Psoas muscle (tissue), 8 donors: ENCODE data around the gene SLC22A17. TPM values are rescaled to one million over a fixed set of nuclear protein-coding genes. Genes with fewer than 3 reads are reported as not detected.

Experiments
- ATAC-seq, 4 donors: fragments of 200-7000 bp; cut with Tn5 transposase; one replicate each; pipeline ENCODE4 v1.9.1; 2020; ENCODE audit warnings: moderate library complexity in 3 of 4, mild to moderate bottlenecking in 2 of 4
- DNase-seq, 2 donors: peaks; one replicate each; pipeline ENCODE4 v3.0.0-alpha.2; 2020
- H3K27ac ChIP-seq: fragments of 200-600 bp; one replicate; pipeline ENCODE4 v1.8.0; 2022
- H3K27me3 ChIP-seq, 3 donors: fragments of 200-600 bp in 1 of 3; one replicate each; pipeline versions ENCODE4 v1.6.1 to v1.8.0; 2013 to 2022; ENCODE audit warnings: low read length in 2 of 3, mild to moderate bottlenecking in 2 of 3, moderate library complexity in 1 of 3; ENCODE audit not compliant: insufficient read depth in 3 of 3
- H3K36me3 ChIP-seq, 2 donors: fragments of 200-600 bp in 1 of 2; one replicate each; pipeline versions ENCODE4 v1.6.1 to v1.8.0; 2013 to 2022; ENCODE audit warnings: low read depth in 1 of 2, mild to moderate bottlenecking in 1 of 2, moderate library complexity in 1 of 2; ENCODE audit not compliant: insufficient read depth in 1 of 2
- H3K4me1 ChIP-seq: fragments of 200-600 bp; one replicate; pipeline ENCODE4 v1.8.0; 2022
- H3K4me3 ChIP-seq: fragments of 200-600 bp; one replicate; pipeline ENCODE4 v1.8.0; 2022; ENCODE audit warnings: mild to moderate bottlenecking
- H3K9me3 ChIP-seq: fragments of 200-600 bp; one replicate; pipeline ENCODE4 v1.8.0; 2022
- whole genome bisulfite sequencing, 3 donors: extraction: QIAGEN DNeasy Blood & Tissue Kit; methylation state at CpG; one replicate each; pipeline versions ENCODE4 v1.1.6 to v1.1.7; 2013; 5-methylcytosine and 5-hydroxymethylcytosine counted together
- intact Hi-C, 2 donors: fragments of 100-400 bp; cut with DNase I; formaldehyde crosslinking; loops; one replicate each; pipeline versions ENCODE4 v1.11.0 to v1.14.2; 2022
- polyA plus RNA-seq, 3 donors: library from polyadenylated mRNA; stranded (reverse); fragments of 200-250 nt; gene quantifications; one replicate each; pipeline ENCODE4 v1.2.3, GENCODE V29; 2013
- total RNA-seq, 4 donors: library from RNA; stranded (reverse); fragmentation: NEBNext Ultra II Directional in 2 of 4; extraction: Animal tissue kit (Norgen Biotek cat#: 25700) in 2 of 4; gene quantifications; one replicate each; pipeline versions ENCODE4 v1.2.1 to v1.2.4, GENCODE V29; 2021 to 2023
- TF ChIP-seq, protein P1 (sequence below): fragments of 200-600 bp; IDR thresholded peaks from one replicate; pipeline ENCODE4 v1.8.0; 2022; ENCODE audit warnings: antibody characterized with exemption
- donor health status: healthy with polysubstance abuse.
- donor health status: DM: no; HTN: no; CAD: no; lungs with moderate emphysema.
- donor health status: Bipolar disorder and iron deficiency.
- donor health status: healthy.
- donor health status: DM: yes; HTN: yes; CAD: no.
- donor health status: DM: no; HTN: no; CAD: no.
- donor health status: DM: no; HTN: no; CAD: no.
- donor health status: DM: yes; HTN: yes; CAD: no.

The SLC22A17 gene
- total and polyA plus RNA-seq, 7 donors, result 0.95 to 6.3 (median 1.4) TPM

DNA sequence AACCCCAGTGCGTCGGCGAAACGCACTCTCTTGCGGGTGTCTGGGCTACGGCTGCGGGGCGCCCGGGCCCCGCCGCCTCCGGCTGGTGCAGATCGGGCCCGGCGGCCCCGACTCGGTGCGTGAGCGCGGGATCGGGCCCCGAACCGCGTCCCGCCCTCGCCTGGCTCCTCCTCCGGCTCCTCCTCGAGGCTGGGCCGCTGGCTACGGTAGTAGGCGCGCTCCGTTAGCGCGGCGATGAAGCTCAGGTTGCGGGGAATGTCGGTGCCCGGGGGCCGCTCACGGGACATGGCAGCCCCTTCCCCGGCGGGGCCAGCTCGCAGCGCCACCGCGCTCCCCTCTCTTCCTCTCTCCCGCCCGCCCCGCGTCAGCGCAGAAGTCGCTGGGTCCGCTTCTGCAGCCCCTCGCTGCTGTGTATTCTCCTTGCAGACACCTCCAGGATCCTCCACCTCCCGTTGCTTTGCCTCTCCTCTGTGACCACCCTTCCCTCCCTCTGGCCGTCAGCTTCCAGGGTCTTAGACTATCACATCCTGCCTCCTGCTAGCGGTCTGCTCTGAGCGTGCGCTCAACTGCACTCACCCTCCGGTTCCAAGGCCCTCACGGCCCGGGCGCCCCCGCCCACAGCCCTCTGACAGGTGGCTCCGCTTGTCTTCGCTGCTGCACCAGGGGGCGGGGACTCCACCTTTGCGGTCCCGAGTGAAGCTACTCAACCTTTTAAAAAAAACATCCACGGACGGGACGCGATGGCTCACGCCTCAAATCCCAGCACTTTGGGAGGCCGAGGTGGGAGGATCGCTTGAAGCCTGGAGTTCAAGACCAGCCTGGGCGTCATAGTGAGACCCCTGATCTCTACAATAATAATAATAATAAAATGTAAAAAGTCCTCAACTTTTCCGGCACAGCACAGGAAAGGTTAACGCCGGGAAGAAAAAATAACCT, 50.1 kb downstream of the SLC22A17 start, which contains the start of gene PPP1R3E:
Gene PPP1R3E, minus strand, starts transcription at position 570 of the 936 bp plus-strand sequence. Its CDS starts 283 bp downstream, at position 287.
- DNase-seq, result peak; percentile 76 to 83
- Histone ChIP-seq H3K36me3 (peaks cover 5 to 20% of the 10 kb centered on the region in 2 donors), H3K4me1 (peaks cover 37% of the 10 kb centered on the region), H3K9me3 (no peaks in the 10 kb centered on the region), H3K4me3 (peak within 1 kb of the TSS; percentile 78), H3K27ac (peak within 1 kb of the TSS; percentile 93), H3K27me3 (no peaks in the 10 kb centered on the region)
- TF ChIP-seq, protein P1, sequence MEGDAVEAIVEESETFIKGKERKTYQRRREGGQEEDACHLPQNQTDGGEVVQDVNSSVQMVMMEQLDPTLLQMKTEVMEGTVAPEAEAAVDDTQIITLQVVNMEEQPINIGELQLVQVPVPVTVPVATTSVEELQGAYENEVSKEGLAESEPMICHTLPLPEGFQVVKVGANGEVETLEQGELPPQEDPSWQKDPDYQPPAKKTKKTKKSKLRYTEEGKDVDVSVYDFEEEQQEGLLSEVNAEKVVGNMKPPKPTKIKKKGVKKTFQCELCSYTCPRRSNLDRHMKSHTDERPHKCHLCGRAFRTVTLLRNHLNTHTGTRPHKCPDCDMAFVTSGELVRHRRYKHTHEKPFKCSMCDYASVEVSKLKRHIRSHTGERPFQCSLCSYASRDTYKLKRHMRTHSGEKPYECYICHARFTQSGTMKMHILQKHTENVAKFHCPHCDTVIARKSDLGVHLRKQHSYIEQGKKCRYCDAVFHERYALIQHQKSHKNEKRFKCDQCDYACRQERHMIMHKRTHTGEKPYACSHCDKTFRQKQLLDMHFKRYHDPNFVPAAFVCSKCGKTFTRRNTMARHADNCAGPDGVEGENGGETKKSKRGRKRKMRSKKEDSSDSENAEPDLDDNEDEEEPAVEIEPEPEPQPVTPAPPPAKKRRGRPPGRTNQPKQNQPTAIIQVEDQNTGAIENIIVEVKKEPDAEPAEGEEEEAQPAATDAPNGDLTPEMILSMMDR, result no peak
- WGBS, 3 donors, result 2 to 4% (median 3%) methylated on average over 53 to 81 of the region's 81 CpGs
- intact Hi-C loops, result no loop called here
- peak; percentile 28 to 54 (median 46) for ATAC-seq

DNA sequence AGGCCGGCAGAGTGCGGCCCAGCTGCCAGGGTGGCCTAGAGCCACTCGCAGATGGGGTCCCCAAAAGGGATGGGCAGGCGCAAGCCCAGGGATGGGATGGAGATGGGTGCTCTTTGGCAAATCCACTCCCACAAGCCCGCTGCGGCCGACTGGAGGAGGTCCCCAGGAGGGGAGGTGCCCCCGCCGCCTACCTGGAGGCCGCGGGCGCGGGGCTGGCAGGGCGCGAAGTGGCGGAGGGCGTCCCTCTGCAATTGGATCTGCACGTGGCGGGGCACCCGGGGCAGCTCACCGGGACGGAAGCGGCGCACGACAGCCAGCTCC, 50.8 kb downstream of the SLC22A17 start:
- peak overlapping the region; percentile 78 for H3K4me3 ChIP-seq
- H3K27ac ChIP-seq, result peak overlapping the region; percentile 93
- 0% methylated on average over 20 to 25 of the region's 25 CpGs for WGBS, 3 donors
- intact Hi-C loops, result no loop called here
- TF ChIP-seq, protein P1, result no peak
- peaks cover 5 to 25% of the 10 kb centered on the region in 2 donors for H3K36me3 ChIP-seq
- H3K9me3 ChIP-seq, result no peaks in the 10 kb centered on the region
- DNase-seq (no peak), ATAC-seq (peak in 3 of 4 donors; percentile 7 to 24 (median 8))
- H3K27me3 ChIP-seq, result no peaks in the 10 kb centered on the region
- peaks cover 31% of the 10 kb centered on the region for H3K4me1 ChIP-seq

DNA sequence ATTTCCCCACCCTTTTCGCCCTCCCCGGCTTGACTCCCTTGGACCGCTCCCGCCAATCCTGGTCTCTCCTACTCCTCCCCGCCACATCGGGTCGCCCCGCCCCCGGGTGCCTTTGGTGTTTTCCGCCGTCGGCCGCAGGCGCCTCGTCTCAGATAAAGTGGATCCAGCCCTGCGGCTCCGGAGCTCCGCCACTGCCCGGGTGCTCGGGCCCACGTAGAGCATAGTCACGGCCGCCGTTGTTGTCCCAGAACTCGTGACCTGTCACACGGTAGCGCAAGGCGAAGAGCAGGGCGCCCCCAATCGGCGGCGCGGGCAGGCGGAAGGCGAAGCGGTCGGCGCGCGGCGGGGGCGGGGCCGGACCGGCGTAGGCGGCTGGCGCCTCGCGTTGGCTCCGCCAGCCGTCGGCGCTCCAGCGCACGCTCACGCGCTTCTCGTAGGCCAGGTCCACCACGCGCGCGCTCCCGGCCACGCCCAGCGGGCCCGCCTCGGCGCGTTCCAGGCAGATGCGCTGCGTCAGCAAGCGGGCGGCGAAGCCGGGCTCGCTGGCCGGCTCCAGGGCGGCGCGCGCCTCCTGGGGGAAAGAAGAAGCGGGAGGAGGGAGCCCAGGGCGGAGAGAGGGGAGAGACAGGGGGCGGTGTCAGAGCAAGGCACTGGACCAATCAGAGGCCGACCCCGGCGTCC, 51.3 kb downstream of the SLC22A17 start:
- no peaks in the 10 kb centered on the region for H3K27me3 ChIP-seq
- DNase-seq, result peak; percentile 99
- H3K4me3 ChIP-seq, result peak overlapping the region; percentile 78
- H3K9me3 ChIP-seq, result no peaks in the 10 kb centered on the region
- H3K4me1 ChIP-seq, result peaks cover 31% of the 10 kb centered on the region
- H3K36me3 ChIP-seq, result peaks cover 8 to 30% of the 10 kb centered on the region in 2 donors
- peak; percentile 83 to 87 (median 84) for ATAC-seq
- intact Hi-C loops, result no loop called here
- TF ChIP-seq, protein P1, result peak; percentile 80
- peak overlapping the region; percentile 93 for H3K27ac ChIP-seq
- 0% methylated on average over 41 to 79 of the region's 87 CpGs for WGBS, 3 donors

DNA sequence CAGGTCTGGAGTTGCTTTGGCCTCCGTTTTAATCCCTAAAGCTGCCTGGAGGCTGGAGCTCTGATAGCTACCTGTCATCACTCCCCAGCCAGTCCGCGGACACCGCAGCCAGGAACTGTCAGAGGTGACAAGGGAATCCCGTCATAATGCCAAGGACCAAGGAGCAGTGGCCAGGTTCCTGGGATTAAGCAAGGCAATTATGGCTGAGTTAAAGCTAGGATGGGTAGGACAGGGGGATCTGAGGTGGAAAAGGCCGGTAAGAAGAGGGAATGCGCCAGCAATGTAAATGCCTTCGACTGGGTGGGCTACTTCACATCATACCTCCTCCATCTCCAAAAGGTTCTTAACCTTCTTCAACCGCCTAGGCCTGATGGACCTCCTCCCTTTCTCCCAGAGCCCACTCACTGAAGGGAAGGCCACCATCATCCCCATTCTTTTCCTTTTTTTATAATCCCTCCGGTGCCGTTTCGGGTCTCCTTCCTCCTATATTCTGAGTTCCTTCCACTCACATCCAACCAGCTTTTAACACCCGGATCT, 51.9 kb downstream of the SLC22A17 start:
- peaks cover 8 to 37% of the 10 kb centered on the region in 2 donors for H3K36me3 ChIP-seq

More for the DNA sequence above, 51.9 kb downstream of the SLC22A17 start:
- H3K27me3 ChIP-seq, result no peaks in the 10 kb centered on the region
- TF ChIP-seq, protein P1, result no peak
- peak overlapping the region; percentile 93 for H3K27ac ChIP-seq
- peak; percentile 42 to 60 (median 46) for ATAC-seq
- peaks cover 25% of the 10 kb centered on the region for H3K4me1 ChIP-seq
- H3K9me3 ChIP-seq, result no peaks in the 10 kb centered on the region
- DNase-seq, result peak; percentile 61 to 82
- intact Hi-C loops, result no loop called here
- H3K4me3 ChIP-seq, result peak overlapping the region; percentile 78
- 1 to 3% (median 2%) methylated on average over 13 of the region's 13 CpGs for WGBS, 3 donors
